ENCODE measurements around the gene COL4A2. TPM values are rescaled to one million over a fixed set of nuclear protein-coding genes. Genes with fewer than 3 reads are reported as not detected.
"Not testable (repeated sequence)": the region's sequence is repeated elsewhere in the genome, so short reads cannot be mapped to it uniquely, and the experiment has no call there.

COL4A2 gene
- polyA plus RNA-seq, 2 of the 4 experiments (the other 2 are of a cell fraction) = 46.9 to 119 TPM

DNA sequence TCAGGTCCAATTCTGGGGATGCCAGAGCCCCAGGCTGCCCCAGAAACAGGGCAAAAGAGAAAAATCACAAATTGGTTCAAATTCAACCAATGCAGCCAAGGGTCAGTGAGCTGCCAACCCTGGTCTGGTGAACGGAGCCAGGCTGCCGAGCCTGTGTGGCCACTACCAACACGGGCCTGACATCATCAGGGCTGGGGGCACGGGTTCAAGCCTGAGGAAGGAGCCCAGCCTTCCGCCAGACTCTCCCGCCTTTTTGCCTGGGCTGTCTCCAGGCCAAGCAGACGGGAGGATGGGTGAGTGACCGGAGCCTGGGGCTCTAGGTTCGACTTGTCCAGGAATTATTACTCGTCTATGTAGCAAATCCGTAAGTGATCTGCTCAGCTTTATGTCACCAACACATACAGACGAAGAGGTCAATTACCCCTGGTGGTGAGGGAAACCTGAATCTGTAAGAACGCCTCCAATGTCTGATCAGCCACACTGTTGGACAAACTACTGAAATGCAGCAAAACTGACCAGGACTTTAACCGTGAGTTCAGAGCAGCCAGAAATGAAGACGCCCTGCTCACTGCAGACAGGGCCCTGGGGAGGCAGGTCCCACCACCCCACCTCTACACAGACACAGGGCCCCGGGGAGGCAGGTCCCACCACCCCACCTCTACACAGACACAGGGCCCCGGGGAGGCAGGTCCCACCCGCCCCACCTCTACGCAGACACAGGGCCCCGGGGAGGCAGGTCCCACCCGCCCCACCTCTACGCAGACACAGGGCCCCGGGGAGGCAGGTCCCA is 222.6 kb downstream of the COL4A2 start:
- ChIA-PET CTCF (no interaction called here), POLR2A (no interaction called here)
- H3K27ac ChIP-seq = no peak overlapping the region
- no peak overlapping the region for H3K4me2 ChIP-seq
- H3K4me1 ChIP-seq = peaks cover 3% of the 10 kb centered on the region; the same call in 1 of the 3 replicates
- WGBS (ENCODE audit: missing lambda C conversion rate) = 70% methylated on average over 14 of the region's 23 CpGs
- ATAC-seq (no peak), DNase-seq (ENCODE audit: low read depth in 1 of 2, low spot score in 1 of 2) (no peak), FAIRE-seq (no peak)
- no peak for TF ChIP-seq FOSB (CRISPR knock-in tag; IDR thresholded peaks at IDR 0.05)
- no peak overlapping the region for H3K4me3 ChIP-seq
- no peaks in the 10 kb centered on the region for H3K9me3 ChIP-seq

GRCh38 chr13:110531100-110531499 is 224.0 kb downstream of the COL4A2 start:
- POLR2A ChIA-PET = no interaction called here
- Histone ChIP-seq H3K4me2 (no peak overlapping the region), H3K27ac (no peak overlapping the region), H3K4me1 (peaks cover 3% of the 10 kb centered on the region; the same call in 1 of the 3 replicates), H3K9me3 (no peaks in the 10 kb centered on the region), H3K4me3 (no peak overlapping the region)
- ATAC-seq (no peak), DNase-seq (ENCODE audit: low read depth in 1 of 2, low spot score in 1 of 2) (no peak), FAIRE-seq (no peak)
- TF ChIP-seq SMC3 (IDR thresholded peaks at IDR 0.05) (no peak), FOXS1 (CRISPR knock-in tag; IDR thresholded peaks at IDR 0.05) (no peak), CHD4 (IDR thresholded peaks at IDR 0.05; ENCODE audit: borderline replicate concordance) (no peak), HEYL (CRISPR knock-in tag; IDR thresholded peaks at IDR 0.05) (no peak), TP53 (CRISPR knock-in tag; IDR thresholded peaks at IDR 0.05) (no peak), HOXA7 (CRISPR knock-in tag; IDR thresholded peaks at IDR 0.05) (no peak), CEBPB (IDR thresholded peaks at IDR 0.05) (no peak), KDM1A (IDR thresholded peaks at IDR 0.05; ENCODE audit: low read depth) (no peak)
- CTCF ChIA-PET = no interaction called here
- WGBS (ENCODE audit: missing lambda C conversion rate) = 94% methylated on average over 2 of the region's 7 CpGs

- ChIA-PET CTCF (no interaction called here), POLR2A (no interaction called here)
- ATAC-seq (no peak), FAIRE-seq (no peak), DNase-seq (ENCODE audit: low read depth in 1 of 2, low spot score in 1 of 2) (no peak)
- Histone ChIP-seq H3K27ac (no peak overlapping the region), H3K4me1 (peaks cover 3% of the 10 kb centered on the region; the same call in 1 of the 3 replicates), H3K4me3 (no peak overlapping the region), H3K9me3 (no peaks in the 10 kb centered on the region), H3K4me2 (no peak overlapping the region)
- 63% methylated on average over 9 of the region's 9 CpGs for WGBS (ENCODE audit: missing lambda C conversion rate)
- TF ChIP-seq CBX8 (IDR thresholded peaks at IDR 0.05) (no peak), FOSB (CRISPR knock-in tag; IDR thresholded peaks at IDR 0.05) (no peak), NFE2L2 (conservative IDR thresholded peaks at IDR 0.05; ENCODE audit: low read length) (no peak), BCL3 (IDR thresholded peaks at IDR 0.05) (no peak), HEYL (CRISPR knock-in tag; IDR thresholded peaks at IDR 0.05) (no peak), PBX3 (IDR thresholded peaks at IDR 0.05) (no peak), KDM5A (IDR thresholded peaks at IDR 0.05) (no peak), ZC3H11A (IDR thresholded peaks at IDR 0.05) (no peak), BHLHE40 (IDR thresholded peaks at IDR 0.05; ENCODE audit: low read depth, low read length) (no peak), CHD4 (IDR thresholded peaks at IDR 0.05; ENCODE audit: borderline replicate concordance) (no peak), MAZ (IDR thresholded peaks at IDR 0.05; ENCODE audit: borderline replicate concordance, low read depth, low read length) (no peak)
Observed at GRCh38 chr13:110531671-110532083, 224.6 kb downstream of the COL4A2 start.

GRCh38 chr13:110532258-110532657 is 225.2 kb downstream of the COL4A2 start:
- CTCF ChIA-PET; H3K27ac ChIP-seq; POLR2A ChIA-PET; H3K4me2 ChIP-seq; H3K9me3 ChIP-seq; ATAC-seq; H3K4me3 ChIP-seq; H3K4me1 ChIP-seq; DNase-seq (ENCODE audit: low read depth in 1 of 2, low spot score in 1 of 2); FAIRE-seq: not testable (repeated sequence)
- 61% methylated on average over 2 of the region's 2 CpGs for WGBS (ENCODE audit: missing lambda C conversion rate)
